Measurements from ENCODE around the gene VAV1.
A peak's percentile ranks its signal among the peaks of the same experiment; 100 is the strongest.
"Not testable (repeated sequence)": the region's sequence is repeated elsewhere in the genome, so short reads cannot be mapped to it uniquely, and the experiment has no call there.

The VAV1 gene

GRCh38 chr19:6790194-6791128 is 18.0 kb downstream of the VAV1 start:
- DNase-seq: no peak

- DNase-seq: no peak
Measured at GRCh38 chr19:6791237-6791636, 18.7 kb downstream of the VAV1 start.

DNA sequence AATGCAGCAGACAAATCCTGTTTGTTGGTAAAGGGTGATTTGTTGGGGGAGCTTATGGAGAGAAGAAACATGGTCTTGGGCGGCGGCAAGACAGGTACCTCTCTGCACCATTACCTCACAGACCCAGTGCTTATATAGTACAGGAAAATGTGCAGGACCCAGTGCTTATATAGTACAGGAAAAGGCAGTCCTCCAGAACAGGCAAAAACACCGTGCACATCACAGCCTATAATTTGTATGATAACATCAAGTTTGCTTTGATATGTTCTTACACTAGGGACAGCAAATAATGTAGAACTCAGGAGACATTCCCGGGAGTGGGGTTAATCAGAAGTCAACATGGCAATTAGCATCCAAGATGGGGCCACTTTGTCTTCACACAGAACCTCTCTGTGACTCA is 20.9 kb downstream of the VAV1 start:
- no peak for DNase-seq

DNA sequence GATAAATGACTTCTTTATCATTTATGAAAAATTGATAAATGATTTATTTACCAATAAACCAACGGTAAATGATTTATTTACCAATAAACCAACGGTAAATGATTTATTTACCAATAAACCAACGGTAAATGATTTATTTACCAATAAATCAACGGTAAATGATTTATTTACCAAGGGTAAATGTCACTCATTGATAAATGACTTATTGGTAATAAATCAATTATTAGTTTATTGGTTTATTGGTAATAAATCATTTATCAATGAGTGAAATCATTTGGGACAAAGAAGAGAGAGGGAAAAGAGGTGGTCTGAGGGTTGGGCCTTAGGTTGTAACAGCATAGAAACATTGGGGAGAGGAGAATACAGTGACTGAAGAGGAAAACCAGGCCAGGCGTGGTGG is 21.5 kb downstream of the VAV1 start:
- DNase-seq: no peak

- DNase-seq: no peak
Measured at GRCh38 chr19:6794686-6795431, 22.4 kb downstream of the VAV1 start.

DNA sequence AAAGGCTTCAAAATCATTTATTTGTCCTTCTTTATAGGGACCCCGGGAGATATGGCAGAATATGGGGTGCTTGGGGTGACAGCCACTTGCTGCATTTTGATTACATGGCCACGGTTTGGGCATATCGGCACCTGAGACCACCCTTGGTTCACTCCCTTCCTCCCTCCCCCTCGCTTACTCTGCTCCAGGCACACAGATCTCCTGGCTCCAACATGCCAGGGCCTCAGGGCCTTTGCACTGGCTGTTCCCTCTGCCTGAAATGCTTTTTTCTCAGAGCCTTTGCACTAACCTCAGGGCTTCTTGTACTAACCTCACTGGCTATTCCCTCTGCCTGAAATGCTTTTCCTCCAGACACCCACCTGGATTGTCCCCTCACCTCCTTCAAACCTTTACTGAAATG is 23.8 kb downstream of the VAV1 start:
- DNase-seq: no peak

- DNase-seq: no peak
Measured at GRCh38 chr19:6797646-6798045, 25.1 kb downstream of the VAV1 start.

DNA sequence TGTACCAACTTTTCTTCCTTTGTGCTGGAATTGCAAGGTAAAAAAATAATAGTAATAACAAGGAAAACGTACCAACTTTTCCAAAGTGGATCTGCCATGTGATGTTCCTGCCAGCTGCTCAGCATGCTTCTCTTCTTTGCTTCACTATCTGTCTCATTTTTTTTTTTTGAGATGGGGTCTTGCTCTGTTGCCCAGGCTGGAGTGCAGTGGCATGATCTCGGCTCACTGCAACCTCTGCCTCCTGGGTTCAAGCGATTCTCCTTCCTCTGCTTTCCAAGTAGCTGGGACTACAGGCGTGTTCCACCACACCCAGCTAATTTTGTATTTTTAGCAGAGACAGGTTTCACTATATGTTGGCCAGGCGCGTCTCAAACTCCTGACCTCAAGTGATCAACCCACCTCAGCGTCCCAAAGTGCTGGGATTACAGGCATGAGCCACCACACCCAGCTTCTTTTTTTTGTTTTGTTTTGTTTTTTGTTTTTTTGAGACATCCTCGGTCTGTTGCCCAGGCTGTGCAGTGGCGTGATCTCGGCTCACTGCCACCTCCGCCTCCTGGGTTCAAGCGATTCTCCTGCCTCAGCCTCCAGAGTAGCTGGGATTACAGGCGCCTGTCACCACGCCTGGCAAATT is 27.8 kb downstream of the VAV1 start:
- not testable (repeated sequence) for DNase-seq

DNA sequence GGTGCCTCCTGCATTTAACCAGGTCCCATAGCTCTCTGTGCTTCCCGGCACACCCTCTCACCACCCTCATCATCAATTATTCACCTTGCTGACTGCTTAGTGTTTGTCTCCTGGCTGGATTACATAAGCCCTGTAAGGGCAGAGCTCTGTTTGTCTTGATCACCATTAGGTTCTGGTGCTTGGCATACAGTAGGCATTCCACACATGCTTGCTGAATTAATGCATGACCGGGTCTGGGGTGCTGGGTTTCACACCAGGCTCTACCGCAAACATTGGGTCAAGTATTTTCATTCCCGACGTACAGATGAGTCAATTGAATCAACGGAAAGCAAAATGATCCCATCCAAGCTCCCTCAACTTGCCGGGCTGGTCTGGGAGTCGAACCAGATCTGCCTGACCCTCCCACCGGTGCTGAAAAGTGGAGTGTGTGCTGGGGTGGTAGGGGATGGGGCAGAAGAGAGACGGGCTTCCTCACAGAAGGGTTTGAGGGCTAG is 28.5 kb downstream of the VAV1 start:
- DNase-seq: no peak

DNA sequence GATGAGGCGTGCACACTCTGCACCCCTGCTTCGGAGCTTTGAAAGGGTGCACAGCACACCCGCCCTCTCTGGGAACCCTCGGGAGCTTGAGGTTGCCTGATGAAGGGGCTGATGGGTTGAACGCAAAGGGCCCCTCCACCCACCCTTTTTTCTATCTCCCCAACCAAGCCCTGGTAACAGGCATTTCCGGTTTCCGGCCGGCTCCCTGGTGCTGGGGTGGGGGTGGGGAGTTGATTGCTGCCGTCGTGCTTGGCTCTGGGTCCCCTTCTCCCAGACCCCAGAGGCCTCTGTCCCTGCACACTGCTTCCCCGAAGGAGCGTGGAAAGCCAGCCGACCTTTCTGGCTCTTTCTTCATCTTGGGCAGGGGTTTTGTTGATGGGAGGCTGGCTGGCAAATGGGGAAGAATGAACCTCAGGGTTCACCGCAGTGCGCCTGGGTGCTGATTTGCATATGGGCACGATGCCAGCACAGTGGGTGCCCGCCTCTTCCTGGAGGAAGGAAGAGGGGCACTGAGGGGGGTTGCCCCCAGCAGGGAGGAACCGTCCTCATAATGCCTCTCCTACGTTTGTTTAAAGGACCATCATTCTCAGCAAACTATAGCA is 29.1 kb downstream of the VAV1 start:
- DNase-seq: peak; percentile 84 to 96

GRCh38 chr19:6802336-6803035 is 30.0 kb downstream of the VAV1 start:
- DNase-seq: peak; percentile 55 to 96

GRCh38 chr19:6803036-6803404 is 30.5 kb downstream of the VAV1 start:
- peak in 1 of 2 donors; percentile 28 for DNase-seq

DNA sequence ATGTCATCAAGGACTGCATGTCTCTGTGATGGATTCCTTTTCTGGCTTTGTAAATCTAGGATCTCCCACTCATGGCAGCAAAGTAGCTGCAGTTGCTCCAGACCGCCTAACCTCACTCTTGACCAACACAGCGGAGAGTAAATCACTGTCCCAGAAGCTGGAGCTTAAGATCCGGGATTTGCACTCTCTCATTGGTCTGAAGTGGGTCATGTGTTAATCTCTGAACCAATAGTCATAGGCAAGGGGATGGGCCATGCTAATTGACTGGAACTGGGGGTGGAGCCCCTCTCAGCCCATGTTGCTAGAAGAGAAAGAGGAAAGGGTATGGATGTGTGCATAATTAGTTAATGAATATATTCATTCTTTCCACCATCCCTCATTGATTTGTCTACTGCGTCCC is 34.0 kb downstream of the VAV1 start:
- no peak for DNase-seq

GRCh38 chr19:6807291-6807690 is 34.8 kb downstream of the VAV1 start:
- DNase-seq: no peak

- no peak for DNase-seq
Measured at GRCh38 chr19:6808494-6808893, 36.0 kb downstream of the VAV1 start.

- DNase-seq: no peak
Measured at GRCh38 chr19:6809262-6809661, 36.8 kb downstream of the VAV1 start.

DNA sequence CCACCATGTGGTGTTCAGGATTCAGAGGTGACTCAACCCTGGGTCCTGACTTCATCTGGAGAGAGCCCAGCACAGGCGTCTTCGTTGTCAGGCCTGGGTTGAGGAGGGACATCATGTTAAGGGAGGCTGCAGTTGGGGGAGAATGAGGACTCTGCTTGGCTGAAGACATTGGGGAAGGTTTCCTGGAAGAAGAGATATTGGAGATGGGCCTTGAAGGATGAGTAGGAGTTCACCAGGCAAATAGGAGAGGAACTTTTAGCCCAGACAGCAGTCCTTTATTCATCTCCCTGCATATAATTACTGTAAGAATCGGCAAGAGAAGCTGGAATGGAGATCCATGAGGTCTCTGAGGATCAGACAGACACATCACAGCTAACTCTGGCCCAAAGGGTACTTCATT is 38.9 kb downstream of the VAV1 start:
- DNase-seq: no peak

DNA sequence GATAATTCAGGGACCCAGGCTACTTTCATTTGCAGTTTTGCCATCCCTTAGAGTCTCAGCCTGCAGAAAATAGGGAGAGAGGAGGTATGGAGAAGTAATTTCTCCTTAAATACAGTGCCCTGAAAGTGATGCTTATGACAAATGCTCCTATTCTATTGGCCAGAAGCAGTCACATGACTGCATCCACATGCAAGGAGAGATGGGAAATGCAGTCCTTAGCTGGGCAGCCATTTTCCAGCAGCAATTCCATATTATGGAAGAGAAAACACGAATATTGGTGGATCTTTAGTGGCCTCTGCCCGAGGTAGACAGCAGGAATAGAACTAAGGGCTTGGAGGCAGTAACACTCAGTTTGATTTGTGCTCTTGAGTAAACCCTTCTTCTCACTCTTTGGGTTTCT is 39.4 kb downstream of the VAV1 start:
- no peak for DNase-seq

DNA sequence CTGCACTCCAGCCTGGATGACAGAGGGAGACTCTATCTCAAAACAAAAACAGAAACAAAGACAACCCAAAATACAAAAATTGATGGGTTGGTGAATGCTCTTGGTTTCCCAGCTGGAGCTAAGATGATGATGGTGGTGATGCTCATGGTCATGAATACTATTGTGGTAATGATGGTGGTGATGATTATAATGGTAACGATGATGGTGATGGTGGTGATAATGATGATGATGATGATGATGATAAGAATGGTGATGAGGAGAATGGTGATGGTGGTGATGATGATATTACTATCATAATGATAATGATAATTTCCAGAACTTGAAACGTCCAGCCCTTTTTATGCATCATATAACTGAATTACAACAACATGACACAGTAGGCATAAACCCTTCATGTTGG is 40.1 kb downstream of the VAV1 start:
- DNase-seq: no peak

- DNase-seq: no peak
Measured at GRCh38 chr19:6813659-6814058, 41.2 kb downstream of the VAV1 start.

GRCh38 chr19:6817179-6817578 is 44.7 kb downstream of the VAV1 start:
- DNase-seq: no peak

DNA sequence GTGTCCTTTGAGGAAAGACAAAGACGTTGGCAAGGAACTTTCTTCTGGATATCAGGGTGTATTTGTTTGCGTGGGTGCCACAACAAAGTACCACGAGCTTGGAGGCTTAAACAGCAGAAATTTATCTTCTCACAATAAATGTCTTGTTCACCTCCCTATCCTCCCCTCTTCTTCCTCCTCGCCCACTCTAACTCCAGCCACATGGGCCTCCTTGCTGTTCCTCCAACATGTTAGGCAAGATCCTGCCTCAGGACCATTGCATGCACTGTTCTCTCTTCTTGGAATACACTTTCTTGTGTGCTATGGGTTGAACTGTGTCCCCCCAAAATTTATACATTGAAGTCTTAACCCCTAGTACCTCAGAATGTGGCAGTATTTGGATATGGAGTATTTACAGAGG is 45.7 kb downstream of the VAV1 start:
- DNase-seq: no peak

DNA sequence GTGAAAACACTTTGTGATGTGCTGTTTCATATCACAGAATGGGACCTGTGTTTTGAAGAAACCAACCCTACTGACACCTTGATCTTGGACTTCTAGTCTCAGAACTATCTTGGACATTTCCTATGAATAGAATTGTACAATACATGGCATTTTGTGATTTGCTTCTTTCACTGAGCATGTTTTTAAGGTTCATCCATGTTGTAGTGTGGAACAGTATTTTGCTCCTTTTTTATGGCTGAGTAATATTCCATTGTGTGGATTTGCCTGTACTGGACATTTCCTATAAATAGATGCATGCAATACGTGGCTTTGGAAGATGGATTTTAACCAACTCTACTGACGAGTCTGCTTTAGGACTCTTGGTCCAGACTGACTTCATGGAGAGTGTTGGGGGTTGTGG is 46.8 kb downstream of the VAV1 start:
- DNase-seq: no peak

Data from bone marrow (tissue), 2 donors.